COLO668 (cell line): Measurements from ENCODE around the gene JAGN1.
"Not testable (repeated sequence)": the region's sequence is repeated elsewhere in the genome, so short reads cannot be mapped to it uniquely, and the experiment has no call there.

Experiments
- DNase-seq: peaks from one replicate; lab custom pipeline; 2025; ENCODE audit not compliant: unreplicated experiment; lab: John Stamatoyannopoulos, UW

JAGN1 gene

GRCh38 chr3:9890249-9891071, at the start of gene JAGN1:
JAGN1 (plus strand) TSS chr3:9890610; CDS start chr3:9890723, 113 bp downstream.
- peak; percentile 85 for DNase-seq

GRCh38 chr3:9841015-9841414, 49.4 kb upstream of the JAGN1 start:
- no peak for DNase-seq

- DNase-seq, result peak; percentile 91
Measured at GRCh38 chr3:9843715-9844438, 46.5 kb upstream of the JAGN1 start, which contains the start of gene RPUSD3. RPUSD3 (minus strand) TSS chr3:9844008; CDS start chr3:9843990, 18 bp downstream.

- no peak for DNase-seq
Measured at GRCh38 chr3:9846231-9846630, 44.2 kb upstream of the JAGN1 start.

GRCh38 chr3:9846931-9847488, 43.4 kb upstream of the JAGN1 start:
- DNase-seq, result no peak

- not testable (repeated sequence) for DNase-seq
Measured at GRCh38 chr3:9847870-9848269, 42.5 kb upstream of the JAGN1 start.

GRCh38 chr3:9848860-9849259, 41.5 kb upstream of the JAGN1 start:
- not testable (repeated sequence) for DNase-seq

- not testable (repeated sequence) for DNase-seq
Measured at GRCh38 chr3:9851383-9851782, 39.0 kb upstream of the JAGN1 start.

GRCh38 chr3:9851926-9852325, 38.5 kb upstream of the JAGN1 start:
- DNase-seq, result not testable (repeated sequence)

GRCh38 chr3:9852528-9852927, 37.9 kb upstream of the JAGN1 start:
- DNase-seq, result no peak

- DNase-seq, result not testable (repeated sequence)
Measured at GRCh38 chr3:9854291-9854940, 36.0 kb upstream of the JAGN1 start.

- DNase-seq, result no peak
Measured at GRCh38 chr3:9855594-9855993, 34.8 kb upstream of the JAGN1 start.

GRCh38 chr3:9859530-9860025, 30.8 kb upstream of the JAGN1 start:
- no peak for DNase-seq

GRCh38 chr3:9861201-9861600, 29.2 kb upstream of the JAGN1 start:
- no peak for DNase-seq

- no peak for DNase-seq
Measured at GRCh38 chr3:9861626-9862130, 28.7 kb upstream of the JAGN1 start.

GRCh38 chr3:9862391-9863057, 27.9 kb upstream of the JAGN1 start:
- DNase-seq, result peak; percentile 71

- DNase-seq, result no peak
Measured at GRCh38 chr3:9863058-9863772, 27.2 kb upstream of the JAGN1 start.

- peak; percentile 49 for DNase-seq
Measured at GRCh38 chr3:9864200-9864927, 26.0 kb upstream of the JAGN1 start.

GRCh38 chr3:9865125-9865637, 25.2 kb upstream of the JAGN1 start:
- not testable (repeated sequence) for DNase-seq
